Fibroblast of skin of left quadriceps (primary cell): ENCODE data around the gene TET2.
"Not testable (repeated sequence)": the region's sequence is repeated elsewhere in the genome, so short reads cannot be mapped to it uniquely, and the experiment has no call there.

Experiments
- DNase-seq, 2 experiments: peaks; one replicate each; pipeline ENCODE4 v3.0.0-alpha.2; 2013; ENCODE audit warnings: low read depth in 2 of 2

TET2 gene

DNA sequence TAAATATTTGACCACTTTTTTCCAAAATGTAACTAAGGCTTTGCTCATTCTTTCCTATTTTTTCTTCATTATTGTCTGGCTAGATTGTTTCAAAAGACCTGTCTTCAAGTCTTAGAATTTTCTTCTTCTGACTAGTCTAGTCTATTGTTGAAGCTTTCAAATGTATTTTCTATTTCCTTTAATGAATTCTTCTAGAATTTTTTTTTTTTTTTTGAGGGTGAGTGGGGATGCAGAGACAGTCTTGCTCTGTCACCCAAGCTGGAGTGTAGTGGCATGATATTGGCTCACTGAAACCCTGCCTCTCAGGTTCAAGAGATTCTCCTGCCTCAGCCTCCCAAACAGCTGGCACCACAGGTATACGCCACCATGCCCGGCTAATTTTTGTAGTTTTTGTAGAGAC lies 141.4 kb downstream of the TET2 start:
- DNase-seq: no peak

DNA sequence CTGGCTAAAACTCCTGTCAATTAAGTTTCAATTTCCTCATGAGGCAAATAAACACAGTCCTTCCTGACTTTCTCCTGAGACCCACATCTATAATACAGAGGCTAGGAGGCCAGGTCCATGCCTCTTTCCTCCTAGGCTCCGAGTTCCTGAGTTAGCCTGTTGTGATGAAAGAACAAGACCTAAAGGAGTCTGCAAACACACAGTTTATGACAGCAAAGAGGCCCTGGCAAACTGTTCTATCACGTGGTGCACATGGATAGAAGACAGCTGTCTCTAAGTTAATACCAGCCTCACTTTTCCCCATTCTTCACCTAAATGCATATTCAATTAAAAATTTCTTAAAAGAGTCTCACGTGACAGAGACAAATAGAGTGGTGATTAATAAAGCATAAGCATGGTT lies 145.2 kb downstream of the TET2 start:
- no peak for DNase-seq

DNA sequence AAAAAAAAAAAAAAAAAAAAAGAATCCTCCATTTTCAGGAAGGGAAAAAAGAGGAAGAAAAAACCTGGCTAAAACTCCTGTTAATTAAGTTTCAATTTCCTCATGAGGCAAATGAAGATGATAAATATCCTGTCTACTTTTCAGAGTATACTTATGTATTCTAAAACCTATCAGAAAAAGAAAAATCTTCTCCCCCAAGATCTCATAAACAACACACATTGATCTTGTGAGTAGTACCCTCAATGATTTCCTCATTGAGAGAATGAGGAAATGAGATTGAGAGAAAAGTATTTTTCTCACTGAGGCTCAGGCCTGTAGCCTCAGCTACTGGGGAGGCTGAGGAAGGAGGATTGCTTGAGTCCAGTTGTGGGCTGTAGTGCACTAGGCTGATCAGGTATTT lies 146.7 kb downstream of the TET2 start:
- DNase-seq: no peak

DNA sequence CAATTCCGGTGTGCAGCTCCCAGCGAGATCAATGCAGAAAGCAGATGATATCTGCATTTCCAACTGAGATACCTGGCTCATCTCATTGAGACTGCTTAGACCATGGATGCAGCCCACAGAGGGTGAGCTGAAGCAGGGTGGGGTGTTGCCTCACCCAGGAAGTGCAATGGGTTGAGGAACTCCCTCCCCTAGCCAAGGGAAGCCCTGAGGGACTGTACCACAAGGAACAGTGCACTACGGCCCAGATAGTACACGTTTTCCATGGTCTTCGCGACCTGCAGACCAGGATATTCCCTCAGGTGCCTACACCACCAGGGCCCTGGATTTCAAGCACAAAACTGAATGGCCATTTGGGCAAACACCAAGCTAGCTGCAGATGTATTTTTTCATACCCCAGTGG lies 150.0 kb downstream of the TET2 start:
- no peak for DNase-seq

DNA sequence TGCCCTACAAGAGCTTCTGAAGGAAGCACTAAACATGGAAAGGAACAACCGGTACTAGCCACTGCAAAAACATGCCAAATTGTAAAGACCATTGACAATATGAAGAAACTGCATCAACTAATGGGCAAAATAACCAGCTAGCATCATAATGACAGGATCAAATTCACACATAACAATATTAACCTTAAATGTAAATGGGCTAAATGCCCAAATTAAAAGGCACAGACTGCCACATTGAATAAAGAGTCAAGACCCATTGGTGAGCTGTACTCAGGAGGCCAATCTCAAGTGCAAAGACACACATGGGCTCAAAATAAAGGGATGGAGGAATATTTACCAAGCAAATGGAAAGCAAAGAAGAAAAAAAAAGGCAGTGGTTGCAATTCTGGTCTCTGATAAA lies 152.4 kb downstream of the TET2 start:
- DNase-seq: not testable (repeated sequence)

DNA sequence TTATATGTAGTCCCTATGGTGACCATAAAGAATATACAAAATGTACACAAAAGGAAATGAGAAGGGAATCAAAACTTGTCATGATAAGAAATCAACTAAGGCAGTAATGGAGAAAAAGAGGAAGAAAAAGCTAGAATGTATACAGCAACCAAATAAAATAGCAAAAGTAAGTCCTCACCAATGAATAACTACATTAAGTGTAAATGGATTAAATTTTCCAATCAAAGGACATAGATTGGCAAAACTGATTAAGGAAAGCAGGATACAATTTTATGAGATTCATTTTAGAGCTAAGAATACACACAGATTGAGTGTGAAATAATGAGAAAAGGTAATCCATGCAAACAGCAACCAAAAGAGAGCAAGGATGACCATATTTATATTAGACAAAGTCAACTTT lies 157.4 kb downstream of the TET2 start:
- no peak for DNase-seq

DNA sequence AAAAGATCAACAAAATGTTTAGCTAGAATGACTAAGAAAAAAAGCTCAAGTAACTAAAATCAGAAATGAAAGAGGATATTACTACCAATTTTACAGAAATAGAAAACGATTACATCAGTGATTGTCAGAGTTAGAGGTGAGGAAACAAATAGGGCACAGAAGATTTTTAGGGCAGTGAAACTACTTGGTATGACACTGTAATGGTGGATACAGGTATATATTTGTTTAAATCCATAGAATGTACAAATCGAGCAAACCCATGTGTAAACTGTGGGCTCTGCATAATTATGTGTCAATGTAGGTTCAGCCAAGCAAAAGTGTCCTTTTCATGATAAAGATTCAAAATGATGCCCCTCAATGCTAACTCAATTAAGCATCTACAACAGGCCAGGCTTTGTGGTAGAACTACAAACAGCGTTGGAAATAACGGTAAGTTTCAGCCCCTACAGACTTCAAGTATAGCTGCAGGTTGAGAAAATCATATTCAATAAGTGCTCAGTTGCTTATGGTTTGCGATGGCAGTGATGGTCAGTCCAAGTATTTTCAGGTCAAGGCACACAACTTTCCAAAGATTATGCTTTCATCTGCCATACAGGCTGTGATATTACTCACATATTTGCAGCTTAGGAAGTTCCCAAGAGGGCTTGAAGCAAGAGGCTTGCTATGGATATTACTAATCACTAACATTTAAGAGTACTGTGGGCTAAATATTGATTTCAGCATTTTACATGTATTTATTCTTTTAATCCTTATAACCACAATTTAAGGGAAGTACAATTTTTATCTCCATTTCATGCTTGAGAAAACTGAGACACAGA lies 158.6 kb downstream of the TET2 start:
- DNase-seq: no peak

DNA sequence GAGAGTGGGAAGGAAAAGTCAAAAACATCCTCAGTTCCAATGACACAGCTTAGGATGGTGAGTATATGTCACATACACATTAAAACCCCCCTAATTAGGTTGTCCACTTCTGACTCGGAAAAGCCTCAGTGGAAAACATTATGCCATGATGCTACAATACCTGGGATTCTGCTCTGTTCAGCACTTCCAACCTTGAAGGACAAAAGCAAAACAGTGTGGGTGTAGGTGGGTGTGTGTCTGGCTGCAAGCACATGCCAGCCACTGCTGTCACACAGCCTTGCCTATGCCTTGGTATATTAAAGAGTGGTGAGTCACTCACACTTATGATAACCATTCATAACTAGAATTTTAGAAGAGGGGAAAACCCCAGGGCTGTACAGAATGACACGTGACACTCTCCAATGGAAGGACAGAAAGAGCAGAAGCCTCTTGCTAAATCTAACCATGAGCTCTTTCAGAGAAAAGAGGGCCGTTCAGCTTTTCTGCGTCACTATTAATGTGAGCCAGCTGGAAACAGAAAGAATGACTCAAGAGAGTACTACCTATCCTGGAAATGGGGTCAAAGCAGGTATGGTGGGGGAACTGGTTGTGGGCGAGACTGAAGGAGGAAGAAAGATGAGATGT lies 159.6 kb downstream of the TET2 start:
- no peak for DNase-seq

DNA sequence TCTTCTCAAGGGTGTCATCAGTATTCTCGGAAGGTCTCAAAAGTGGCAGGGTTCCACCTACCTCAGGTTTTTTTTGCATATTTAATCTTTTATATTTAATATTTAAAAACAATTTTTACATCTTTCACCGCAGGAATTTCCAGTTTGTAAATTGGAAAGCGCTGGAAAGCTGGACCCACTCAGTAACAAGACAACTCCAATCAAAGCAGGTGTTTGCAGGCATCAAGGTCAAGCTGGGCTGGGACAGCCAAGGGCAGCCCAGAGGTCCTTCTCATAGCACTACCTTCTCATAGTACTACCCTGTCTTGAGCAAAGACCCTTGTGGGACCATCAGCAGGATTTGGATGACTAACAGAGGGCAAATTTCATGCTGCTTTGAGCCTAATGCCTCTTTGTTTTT lies 160.1 kb downstream of the TET2 start:
- no peak for DNase-seq

DNA sequence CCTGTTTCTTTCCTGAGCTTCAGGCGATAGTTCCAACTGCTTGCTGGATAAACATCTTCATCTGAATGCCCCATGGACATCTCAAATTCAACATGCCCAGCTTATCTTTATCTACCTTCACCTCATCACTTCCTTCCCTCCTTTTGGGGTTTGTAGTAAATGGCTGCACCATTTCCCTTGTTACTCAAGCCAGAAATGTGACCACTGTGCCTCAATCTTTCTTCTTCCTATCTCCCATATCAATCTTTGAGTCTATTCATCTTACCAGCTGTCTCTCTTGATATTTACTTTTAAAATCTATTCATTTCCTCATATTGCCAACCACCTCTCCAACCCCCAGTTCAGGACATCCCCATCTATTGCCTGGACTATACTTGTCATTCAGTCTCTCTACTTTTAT lies 171.8 kb downstream of the TET2 start:
- DNase-seq: no peak

DNA sequence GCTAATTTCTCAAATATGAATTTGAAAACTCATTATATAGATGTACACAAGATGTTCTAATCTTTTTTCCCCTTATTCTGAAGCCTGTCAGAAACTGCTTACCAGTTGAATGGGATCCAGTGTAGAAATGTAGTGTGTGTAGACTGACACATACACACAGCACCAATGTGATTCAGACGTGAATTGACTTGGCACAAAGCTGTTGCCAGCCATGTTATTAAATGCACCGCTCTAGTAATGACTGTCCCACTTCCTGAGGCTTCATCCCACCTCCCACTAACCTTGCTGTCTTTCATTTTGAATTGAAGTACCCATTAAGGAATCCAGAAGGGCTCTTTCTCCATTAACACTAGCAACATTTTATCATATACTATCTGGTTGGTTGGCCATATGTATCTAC lies 180.5 kb downstream of the TET2 start:
- no peak for DNase-seq

DNA sequence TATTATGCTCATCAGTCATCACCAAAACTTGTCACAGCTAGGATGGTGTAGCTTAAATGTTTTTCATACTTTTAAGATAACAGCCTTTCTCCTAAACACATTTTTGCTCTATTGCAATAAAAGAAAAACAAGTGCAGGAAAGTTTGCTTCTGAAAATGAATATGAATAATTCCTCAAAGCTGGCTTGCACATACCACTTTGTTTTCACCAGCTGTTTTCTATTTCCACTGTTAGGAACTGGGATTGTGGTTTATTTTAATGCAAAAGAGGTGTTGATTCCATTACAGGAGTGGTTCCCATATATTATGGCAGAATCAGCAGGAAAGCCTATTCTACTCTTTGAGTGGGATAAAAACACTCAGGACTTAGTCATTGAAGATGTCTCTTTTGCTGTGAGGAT lies 181.3 kb downstream of the TET2 start:
- DNase-seq: peak in 1 of 2 experiments; percentile 13

DNA sequence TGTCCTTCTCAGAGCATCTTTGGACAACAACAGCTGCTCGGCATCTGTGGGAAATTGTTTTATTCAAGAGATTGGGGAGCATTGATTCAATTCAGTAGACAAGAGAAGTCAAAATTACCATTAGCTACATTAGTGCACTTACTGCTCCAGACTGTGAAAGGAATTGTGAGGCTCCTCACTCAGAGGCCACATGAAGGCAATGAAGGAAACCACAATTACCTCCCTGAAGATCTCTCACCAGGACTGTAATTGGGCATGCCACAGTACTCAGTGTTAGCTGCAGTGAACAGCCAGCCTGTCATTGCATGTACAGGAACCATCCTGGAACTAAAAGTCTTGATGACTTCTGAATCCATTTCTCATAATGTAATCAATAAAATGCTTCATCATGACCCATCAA lies 182.4 kb downstream of the TET2 start:
- no peak for DNase-seq
